Measurements from ENCODE around the gene SPACA6.

- TF ChIP-seq CTCF (IDR thresholded peaks at IDR 0.05; ENCODE audit: poor library complexity) (no peak), EZH2 (IDR thresholded peaks at IDR 0.05; ENCODE audit: borderline replicate concordance) (no peak)
Observed at GRCh38 chr19:51710163-51710562, 17.0 kb downstream of the SPACA6 start.

All from hepatocyte (in vitro differentiated cells).